ENCODE data around the gene MORN4. TPM values are rescaled to one million over a fixed set of nuclear protein-coding genes. Genes with fewer than 3 reads are reported as not detected.

Gene MORN4
- total RNA-seq, 1 donor from 2014 or later: 16.4 TPM

DNA sequence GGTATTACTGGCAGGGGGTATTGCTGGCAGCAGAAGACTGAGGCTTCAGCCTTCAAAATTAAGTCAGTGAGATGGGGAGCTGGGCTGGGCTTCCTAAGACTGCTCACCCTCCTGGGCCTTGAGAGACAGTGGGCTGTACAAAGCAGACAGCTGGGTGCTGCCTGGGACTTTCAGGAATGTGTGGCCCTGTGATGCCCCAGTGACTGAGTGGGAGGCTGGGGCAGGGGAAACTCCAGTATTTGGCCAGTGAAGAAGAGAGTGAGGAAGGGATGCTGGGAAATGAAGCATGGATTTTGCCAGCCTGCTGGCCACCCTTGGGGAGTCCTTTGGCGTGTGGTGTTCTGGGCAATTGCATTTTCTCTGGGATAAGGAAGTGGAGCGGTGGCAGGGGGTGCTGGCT lies 60.3 kb downstream of the MORN4 start:
- Mint-ChIP-seq H3K9me3 (no peaks in the 10 kb centered on the region), H3K27me3 (ENCODE audit: low read depth) (no peaks in the 10 kb centered on the region), H3K36me3 (peaks cover 4% of the 10 kb centered on the region), H3K27ac (peak overlapping the region; percentile 82), H3K4me3 (no peak overlapping the region), H3K4me1 (peaks cover 27% of the 10 kb centered on the region)
- TF ChIP-seq, protein P1, sequence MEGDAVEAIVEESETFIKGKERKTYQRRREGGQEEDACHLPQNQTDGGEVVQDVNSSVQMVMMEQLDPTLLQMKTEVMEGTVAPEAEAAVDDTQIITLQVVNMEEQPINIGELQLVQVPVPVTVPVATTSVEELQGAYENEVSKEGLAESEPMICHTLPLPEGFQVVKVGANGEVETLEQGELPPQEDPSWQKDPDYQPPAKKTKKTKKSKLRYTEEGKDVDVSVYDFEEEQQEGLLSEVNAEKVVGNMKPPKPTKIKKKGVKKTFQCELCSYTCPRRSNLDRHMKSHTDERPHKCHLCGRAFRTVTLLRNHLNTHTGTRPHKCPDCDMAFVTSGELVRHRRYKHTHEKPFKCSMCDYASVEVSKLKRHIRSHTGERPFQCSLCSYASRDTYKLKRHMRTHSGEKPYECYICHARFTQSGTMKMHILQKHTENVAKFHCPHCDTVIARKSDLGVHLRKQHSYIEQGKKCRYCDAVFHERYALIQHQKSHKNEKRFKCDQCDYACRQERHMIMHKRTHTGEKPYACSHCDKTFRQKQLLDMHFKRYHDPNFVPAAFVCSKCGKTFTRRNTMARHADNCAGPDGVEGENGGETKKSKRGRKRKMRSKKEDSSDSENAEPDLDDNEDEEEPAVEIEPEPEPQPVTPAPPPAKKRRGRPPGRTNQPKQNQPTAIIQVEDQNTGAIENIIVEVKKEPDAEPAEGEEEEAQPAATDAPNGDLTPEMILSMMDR (IDR thresholded peaks at IDR 0.05; ENCODE audit: unreplicated experiment): no peak
- no peak for DNase-seq (ENCODE audit: low spot score in 2 of 2, unreplicated experiment in 2 of 2)

DNA sequence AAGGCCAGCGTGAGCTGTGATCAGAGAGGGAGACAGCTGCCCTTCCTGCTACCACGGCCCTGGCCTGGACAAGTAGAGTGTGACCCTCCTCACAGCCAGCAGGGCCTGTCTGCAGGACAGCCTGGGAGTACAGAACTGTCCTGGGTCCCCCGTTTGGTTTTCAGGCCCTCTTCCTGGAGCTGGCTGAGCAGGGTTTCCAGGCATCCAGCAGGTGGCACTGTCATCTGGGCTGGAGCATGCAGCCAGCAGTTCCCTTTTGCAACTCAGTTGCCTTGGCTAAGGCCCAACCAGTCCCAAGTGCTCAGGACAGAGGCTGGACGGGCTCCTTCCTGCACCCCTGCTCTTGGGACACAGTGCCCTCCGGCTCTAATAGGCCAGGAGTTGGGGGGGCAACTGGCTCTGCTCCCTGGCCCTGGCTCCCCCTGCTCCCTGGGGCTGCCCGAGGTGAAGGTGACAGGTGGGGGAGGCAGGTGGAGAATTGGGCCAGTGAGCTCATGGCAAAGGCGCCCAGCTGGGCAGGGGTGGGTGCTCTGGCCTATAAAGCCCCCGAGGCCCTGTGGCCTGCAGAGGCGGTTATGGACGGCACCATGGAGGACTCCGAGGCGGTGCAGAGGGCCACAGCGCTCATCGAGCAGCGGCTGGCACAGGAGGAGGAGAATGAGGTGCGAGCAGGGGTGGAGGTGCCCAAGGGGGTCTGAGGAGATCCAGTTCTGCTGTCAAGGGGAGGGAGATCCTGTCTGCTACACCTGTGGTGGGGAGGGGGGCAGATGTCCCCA lies 60.9 kb downstream of the MORN4 start, which contains the start of gene ANKRD2:
ANKRD2 (plus strand) TSS at position 566 of the 776 bp plus-strand sequence; CDS start at position 576, 10 bp downstream.
- Mint-ChIP-seq H3K36me3 (peaks cover 4% of the 10 kb centered on the region), H3K9me3 (no peaks in the 10 kb centered on the region), H3K4me1 (peaks cover 27% of the 10 kb centered on the region), H3K27ac (peak within 1 kb of the TSS; percentile 82), H3K27me3 (ENCODE audit: low read depth) (no peaks in the 10 kb centered on the region), H3K4me3 (no peak within 1 kb of the TSS)
- TF ChIP-seq, protein P1 (IDR thresholded peaks at IDR 0.05; ENCODE audit: unreplicated experiment): peak; percentile 58
- DNase-seq (ENCODE audit: low spot score in 2 of 2, unreplicated experiment in 2 of 2): peak; percentile 47 to 78

DNA sequence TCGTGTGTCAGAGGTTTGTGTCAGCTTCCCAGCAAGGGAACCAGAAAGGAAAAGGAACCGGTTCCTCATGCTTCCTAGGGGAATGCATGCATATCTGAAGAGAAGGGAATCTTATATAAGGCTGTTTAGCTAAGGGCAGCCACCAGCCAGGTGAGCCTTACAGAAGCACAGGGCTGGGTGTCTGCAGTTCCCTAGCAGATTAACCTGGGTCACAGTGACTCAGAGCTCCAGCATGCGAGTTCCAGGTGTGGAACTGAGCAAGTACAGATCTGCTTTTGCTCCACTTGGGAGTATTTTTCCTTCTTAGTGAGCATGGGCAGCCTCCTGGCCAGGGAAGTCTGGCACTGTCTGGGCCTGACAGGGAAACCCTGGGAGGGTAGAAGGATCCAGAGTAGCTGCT lies 61.7 kb downstream of the MORN4 start:
- peaks cover 29% of the 10 kb centered on the region for H3K4me1 Mint-ChIP-seq
- H3K27ac Mint-ChIP-seq: peak overlapping the region; percentile 64

DNA sequence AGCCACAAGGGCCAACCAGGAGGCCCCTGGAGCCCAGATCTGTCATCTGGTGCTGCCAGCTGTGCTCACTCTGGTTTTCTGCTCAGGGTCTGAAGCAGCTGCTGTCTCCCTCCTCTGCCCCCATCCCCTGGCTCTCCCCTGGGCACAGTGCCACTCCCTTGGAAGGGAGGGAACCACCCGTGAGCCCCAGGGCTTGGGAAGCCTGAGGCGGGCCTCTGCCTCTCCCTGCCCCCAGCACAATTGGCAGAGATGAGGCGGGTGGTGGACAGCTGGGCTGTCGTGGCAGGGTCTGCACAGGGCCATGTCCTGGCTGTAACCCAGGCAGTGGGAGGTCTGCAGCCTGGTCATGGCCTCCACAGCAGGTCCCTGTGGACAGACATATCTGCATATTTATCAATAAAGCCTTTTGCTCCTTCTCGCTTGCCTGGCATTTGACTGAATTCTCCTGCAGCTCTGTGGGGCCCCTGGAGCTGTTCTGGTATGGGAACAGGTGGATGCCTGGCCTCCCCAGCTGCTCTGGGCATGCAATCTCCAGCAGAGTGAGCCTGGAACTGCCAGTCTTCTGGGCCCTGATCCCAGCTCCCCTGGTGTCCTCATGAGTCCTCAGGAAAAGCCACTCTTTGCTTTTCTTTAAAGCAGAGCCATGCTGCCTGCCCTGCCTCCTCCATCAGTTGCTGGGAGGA lies 62.4 kb downstream of the MORN4 start:
- no peak for DNase-seq (ENCODE audit: low spot score in 2 of 2, unreplicated experiment in 2 of 2)
- Mint-ChIP-seq H3K27ac (peak overlapping the region; percentile 64), H3K4me1 (peaks cover 33% of the 10 kb centered on the region), H3K27me3 (ENCODE audit: low read depth) (no peaks in the 10 kb centered on the region), H3K36me3 (peaks cover 4% of the 10 kb centered on the region), H3K4me3 (no peak overlapping the region), H3K9me3 (no peaks in the 10 kb centered on the region)
- TF ChIP-seq, protein P1 (IDR thresholded peaks at IDR 0.05; ENCODE audit: unreplicated experiment): no peak

More for the DNA sequence above, 61.7 kb downstream of the MORN4 start:
- no peak for DNase-seq (ENCODE audit: low spot score in 2 of 2, unreplicated experiment in 2 of 2)
- H3K4me3 Mint-ChIP-seq: no peak overlapping the region
- no peaks in the 10 kb centered on the region for H3K27me3 Mint-ChIP-seq (ENCODE audit: low read depth)
- no peaks in the 10 kb centered on the region for H3K9me3 Mint-ChIP-seq
- peaks cover 4% of the 10 kb centered on the region for H3K36me3 Mint-ChIP-seq
- TF ChIP-seq, protein P1 (IDR thresholded peaks at IDR 0.05; ENCODE audit: unreplicated experiment): no peak

DNA sequence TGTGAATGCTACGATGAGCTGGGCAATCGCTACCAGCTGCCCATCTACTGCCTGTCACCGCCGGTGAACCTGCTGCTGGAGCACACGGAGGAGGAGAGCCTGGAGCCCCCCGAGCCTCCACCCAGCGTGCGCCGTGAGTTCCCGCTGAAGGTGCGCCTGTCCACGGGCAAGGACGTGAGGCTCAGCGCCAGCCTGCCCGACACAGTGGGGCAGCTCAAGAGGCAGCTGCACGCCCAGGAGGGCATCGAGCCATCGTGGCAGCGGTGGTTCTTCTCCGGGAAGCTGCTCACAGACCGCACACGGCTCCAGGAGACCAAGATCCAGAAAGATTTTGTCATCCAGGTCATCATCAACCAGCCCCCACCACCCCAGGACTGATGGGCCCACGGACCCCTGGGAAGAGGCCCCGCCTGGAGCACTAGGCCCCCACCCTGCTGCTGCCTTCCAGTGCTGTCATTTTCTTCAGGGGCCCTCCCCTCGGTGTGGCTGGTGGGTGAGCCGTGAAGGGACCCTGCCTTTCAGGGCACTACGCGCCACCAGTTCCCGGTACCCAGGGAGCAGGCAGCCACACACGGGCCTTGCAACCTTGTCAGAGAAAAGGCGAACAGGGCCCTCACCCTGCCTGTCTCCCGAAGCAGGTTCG lies 63.0 kb downstream of the MORN4 start:
- Mint-ChIP-seq H3K4me3 (no peak overlapping the region), H3K36me3 (peaks cover 4% of the 10 kb centered on the region), H3K4me1 (peaks cover 33% of the 10 kb centered on the region)

More for the DNA sequence above, 63.0 kb downstream of the MORN4 start:
- H3K9me3 Mint-ChIP-seq: no peaks in the 10 kb centered on the region
- no peak for DNase-seq (ENCODE audit: low spot score in 2 of 2, unreplicated experiment in 2 of 2)
- H3K27me3 Mint-ChIP-seq (ENCODE audit: low read depth): no peaks in the 10 kb centered on the region
- TF ChIP-seq, protein P1 (IDR thresholded peaks at IDR 0.05; ENCODE audit: unreplicated experiment): no peak
- no peak overlapping the region for H3K27ac Mint-ChIP-seq

Data from mesothelial cell of epicardium (in vitro differentiated cells).